ENCODE data around the gene ALOX15.
"Not testable (repeated sequence)": the region's sequence is repeated elsewhere in the genome, so short reads cannot be mapped to it uniquely, and the experiment has no call there.

The ALOX15 gene, protein sequence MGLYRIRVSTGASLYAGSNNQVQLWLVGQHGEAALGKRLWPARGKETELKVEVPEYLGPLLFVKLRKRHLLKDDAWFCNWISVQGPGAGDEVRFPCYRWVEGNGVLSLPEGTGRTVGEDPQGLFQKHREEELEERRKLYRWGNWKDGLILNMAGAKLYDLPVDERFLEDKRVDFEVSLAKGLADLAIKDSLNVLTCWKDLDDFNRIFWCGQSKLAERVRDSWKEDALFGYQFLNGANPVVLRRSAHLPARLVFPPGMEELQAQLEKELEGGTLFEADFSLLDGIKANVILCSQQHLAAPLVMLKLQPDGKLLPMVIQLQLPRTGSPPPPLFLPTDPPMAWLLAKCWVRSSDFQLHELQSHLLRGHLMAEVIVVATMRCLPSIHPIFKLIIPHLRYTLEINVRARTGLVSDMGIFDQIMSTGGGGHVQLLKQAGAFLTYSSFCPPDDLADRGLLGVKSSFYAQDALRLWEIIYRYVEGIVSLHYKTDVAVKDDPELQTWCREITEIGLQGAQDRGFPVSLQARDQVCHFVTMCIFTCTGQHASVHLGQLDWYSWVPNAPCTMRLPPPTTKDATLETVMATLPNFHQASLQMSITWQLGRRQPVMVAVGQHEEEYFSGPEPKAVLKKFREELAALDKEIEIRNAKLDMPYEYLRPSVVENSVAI

DNA sequence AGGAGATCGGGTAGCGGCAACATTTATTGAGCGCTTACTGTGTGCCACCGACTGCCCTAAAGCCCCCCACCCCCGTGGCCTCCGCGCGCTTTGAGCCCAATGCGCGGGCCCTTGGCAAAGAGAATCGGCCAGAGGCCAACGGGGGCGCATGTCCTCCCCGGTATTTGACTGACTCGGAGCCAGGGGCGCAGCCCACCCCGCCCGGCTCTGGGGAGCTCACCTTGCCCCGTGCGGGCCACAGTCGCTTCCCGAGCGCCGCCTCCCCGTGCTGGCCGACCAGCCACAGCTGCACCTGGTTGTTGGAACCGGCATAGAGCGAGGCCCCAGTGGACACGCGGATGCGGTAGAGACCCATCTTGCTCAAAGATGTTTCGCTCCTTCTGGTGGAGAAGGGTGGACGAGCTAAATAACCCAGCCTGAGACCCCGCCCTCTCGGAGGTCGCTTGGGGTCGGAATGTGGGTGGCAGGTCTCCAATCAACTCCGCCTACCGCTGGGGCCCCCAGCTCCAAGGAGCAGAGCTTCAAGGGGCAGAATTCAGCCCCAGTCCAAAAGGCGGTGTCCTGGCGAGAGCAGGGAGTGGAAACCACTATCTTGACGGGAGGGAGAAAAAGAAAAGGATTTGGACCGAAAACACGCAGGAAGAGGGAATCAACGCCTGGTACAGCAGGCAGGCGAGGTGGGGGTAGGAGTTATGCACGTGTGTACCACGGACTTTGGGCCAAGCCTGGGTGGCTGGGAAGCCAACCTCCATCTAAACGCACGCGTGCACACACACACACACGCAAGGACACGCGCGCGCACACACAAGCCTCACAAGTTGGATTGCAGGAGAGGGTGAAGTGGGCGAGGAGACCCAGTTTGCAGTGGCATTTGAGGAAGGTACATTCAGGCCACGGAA is at the start of gene ALOX15:
TSS of gene ALOX15 (minus strand) at position 382 of the 899 bp plus-strand sequence. CDS start at position 355, 27 bp downstream.
- DNase-seq (ENCODE audit: low spot score) = no peak

DNA sequence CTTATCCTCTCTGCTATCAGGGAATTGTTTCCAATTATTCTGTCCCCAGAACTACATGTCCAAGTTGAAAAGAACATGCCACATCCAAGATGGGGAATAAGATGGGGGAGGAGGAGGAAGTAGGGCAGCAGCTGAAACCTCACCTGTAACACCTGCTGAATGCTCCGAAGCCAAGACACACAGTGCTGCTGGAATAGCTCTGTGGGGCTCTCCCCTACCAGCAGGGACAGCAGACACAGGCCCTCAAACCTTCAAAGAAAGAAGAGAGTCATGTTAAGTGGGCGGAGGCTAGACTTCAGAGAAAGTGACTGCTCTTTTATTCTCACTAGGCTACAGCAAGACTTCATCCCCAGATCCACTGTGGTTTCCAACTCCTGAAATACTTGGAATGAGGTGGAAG is 49.3 kb upstream of the ALOX15 start:
- DNase-seq (ENCODE audit: low spot score) = no peak

DNA sequence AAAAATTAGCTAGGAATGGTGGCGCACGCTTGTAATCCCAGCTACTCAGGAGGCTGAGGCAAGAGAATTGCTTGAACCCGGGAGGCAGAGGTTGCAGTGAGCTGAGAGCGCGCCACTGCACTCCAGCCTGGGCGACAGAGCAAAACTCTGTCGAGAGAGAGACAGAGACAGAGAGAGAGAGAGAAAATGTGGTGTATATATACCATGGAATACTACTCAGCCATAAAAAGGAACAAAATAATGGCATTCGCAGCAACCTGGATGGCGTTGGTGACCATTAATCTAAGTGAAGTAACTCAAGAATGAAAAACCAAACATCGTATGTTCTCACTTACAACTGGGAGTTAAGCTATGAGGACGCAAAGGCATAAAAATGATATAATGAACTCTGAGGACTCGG is 48.4 kb upstream of the ALOX15 start:
- not testable (repeated sequence) for DNase-seq (ENCODE audit: low spot score)

DNA sequence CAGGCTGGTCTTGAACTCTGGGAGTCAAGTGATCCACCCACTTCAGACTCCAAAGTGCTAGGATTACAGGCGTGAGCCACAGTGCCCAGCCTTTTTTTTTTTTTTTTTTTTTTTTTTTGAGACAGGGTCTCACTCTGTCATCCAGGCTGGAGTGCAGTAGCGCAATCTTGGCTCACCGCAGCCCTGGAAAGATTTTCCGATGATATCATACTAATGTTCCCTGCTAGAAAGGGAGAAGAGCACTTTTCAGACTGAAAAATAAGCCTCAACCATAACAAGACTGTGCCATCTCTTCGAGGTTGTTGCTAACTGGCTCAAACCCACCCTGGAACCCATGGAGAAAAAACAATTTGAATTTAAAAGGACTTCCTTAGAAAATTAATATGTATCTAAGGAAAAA is 42.3 kb upstream of the ALOX15 start:
- not testable (repeated sequence) for DNase-seq (ENCODE audit: low spot score)

DNA sequence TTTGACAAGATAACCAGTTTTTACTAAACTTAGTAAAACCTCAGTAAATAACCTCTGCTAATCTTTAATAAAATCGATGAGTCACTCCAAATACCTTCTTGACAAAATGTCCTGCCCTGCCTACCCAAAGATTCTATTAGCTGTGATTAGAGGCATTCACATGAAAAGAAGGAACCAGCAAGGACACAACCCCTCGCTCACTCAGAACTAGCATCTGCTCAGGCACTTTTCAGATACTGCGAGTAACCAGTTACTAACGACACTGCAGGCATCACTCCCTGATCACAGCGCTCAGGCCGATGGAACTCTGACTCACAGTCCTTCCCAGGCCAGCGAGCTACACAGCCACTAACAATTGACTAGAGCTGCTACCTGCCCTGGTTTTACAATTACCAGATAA is 38.2 kb upstream of the ALOX15 start:
- DNase-seq (ENCODE audit: low spot score) = no peak

DNA sequence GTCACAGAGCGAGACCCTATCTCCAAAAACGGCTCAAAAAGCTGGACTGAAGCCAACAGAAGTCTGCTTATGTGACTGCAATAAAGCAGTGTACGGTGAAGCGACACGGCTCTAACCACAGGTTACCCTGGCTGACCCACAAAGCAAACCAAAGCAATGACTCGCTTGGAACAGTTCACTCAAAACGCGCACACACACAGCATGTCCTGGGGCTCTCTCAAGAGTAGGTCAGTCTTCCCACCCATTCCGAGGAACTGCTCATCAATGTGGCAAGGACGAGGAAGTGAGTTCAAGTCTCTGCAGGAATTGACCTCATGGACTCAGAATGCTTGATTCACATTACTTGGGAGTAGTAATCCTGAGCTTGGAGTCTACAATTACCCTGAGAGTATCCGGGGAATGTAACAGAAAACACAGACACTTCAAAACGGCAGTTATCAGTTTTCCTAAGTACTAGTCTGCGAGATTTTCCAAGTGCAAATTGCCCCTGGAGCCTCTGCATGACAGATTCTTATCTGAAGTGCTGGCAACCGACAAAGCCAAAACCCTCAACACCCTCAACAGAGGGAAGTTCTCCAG is 37.1 kb upstream of the ALOX15 start:
- DNase-seq (ENCODE audit: low spot score) = no peak

DNA sequence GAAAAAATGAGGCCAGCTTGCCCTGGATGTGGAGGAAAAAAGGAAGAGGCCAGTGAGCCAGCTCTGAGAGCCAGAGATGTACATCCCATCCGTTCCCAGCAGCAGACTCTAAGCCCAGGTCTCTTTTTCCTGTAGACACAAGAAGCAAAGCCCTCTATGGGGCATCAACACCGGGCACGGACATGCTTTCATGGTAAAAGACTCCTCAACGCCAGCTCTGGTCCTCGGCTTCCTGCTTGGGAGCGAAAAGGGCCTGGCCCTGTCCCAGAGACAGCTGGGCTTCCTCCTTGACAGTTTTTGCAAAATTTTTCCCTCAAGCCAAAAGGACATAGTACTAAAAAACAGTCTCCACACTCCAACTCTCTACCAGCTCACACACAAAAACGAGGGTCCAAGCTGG is 35.3 kb upstream of the ALOX15 start:
- DNase-seq (ENCODE audit: low spot score) = no peak

DNA sequence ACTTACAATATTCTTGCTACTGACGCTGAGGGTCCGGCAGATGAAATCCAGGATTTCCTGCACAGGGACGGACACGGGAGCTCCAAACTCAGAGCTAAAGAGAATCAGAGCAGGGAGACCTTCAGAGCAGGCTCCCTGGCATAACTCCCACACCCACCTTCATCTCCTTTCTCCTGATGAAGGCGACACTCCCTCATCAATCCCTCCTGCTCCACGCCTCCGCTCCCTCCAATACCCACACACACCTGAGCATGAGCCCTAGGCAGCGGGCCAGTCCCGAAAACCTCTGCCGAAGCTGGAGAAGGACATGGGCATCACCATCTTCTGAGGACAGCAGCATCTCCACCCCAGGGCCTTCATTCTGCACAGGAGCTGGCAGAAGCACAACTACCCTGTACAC is 34.3 kb upstream of the ALOX15 start:
- no peak for DNase-seq (ENCODE audit: low spot score)

DNA sequence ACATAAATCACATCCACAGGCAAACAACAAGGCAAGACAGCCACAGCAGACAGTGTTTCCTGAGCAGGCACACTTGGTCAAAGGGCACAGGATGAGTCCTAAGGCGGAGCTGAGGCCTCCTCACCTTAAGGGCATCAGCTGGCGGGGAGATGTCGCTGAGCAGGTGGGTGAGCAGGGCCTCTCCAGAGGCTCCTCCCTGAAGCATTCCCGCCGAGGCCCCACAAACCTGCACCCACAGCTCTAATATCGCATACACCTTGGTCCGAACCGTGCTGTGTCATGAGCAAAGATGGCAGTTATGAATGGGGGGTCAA is 33.2 kb upstream of the ALOX15 start:
- no peak for DNase-seq (ENCODE audit: low spot score)

DNA sequence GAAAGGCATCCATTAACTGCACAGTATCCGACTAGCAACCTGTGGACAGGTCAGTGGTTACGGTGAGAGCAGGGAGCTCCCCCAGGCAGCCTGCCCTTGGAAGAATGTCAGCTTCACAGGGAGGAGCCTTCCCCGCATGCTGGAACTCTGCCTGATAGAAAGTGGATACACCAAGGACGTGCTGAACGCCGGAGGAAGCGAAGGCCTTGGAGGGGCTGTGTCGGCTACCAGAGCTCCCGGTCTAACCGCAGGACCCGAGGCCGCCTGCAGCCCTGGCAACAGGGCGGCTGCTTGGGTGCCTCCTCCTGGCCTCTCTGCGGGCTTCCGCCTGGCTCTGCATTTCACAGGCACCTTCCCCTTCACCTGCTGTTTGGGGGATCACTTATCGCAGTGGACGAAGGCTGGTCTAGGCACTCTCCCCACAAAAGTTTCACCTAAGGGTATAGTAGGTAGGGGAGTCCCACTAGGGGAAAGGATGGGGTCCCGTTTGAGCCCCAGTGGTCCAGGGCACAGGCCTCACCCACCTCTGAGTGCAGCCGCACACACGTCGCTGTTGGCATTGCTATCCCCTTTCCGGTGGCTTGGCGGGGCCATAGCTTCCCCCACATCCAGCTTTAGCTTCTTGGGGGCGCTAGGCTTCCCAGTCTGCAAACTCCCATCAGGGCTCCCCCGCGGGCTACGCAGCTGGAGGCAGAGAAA is 32.7 kb upstream of the ALOX15 start:
- DNase-seq (ENCODE audit: low spot score) = no peak

DNA sequence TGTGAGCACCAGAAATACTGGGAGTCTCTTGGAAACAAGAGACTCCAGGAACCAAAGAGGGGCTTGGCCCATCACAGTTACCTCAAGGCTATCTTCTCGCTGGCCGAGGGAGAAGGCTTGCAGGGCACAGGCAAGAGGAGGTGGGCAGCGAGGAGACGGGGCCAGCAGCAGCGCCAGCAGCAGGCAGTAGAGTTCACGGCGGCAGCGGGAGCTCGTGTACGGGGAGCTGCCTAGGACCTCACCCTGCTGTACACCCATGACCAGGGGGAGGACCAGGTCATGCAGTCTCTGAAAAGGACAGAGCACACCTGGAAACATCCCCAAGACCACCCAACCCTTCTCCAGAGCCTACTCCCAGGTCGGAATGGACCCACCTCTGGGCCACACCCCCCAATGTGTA is 31.7 kb upstream of the ALOX15 start:
- DNase-seq (ENCODE audit: low spot score) = no peak

DNA sequence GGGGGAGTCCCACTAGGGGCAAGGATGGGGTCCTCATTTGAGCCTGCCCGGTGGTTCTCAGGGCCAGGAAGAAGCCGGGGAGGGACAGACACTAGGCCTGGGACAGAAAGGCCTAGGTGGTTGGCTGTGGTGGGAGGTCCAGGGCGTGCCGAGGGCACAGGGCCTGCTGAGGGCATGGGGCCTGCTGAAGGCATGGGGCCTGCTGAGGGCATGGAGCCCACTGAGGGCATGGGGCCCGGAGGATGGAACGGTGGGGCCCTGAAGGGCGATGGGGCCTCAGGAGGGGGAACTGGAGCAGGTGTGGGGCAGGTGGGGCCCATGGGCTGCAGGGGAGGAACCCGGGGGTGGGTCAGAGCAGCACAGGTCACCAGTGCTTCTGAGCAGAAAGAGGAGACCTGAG is 31.3 kb upstream of the ALOX15 start:
- no peak for DNase-seq (ENCODE audit: low spot score)

DNA sequence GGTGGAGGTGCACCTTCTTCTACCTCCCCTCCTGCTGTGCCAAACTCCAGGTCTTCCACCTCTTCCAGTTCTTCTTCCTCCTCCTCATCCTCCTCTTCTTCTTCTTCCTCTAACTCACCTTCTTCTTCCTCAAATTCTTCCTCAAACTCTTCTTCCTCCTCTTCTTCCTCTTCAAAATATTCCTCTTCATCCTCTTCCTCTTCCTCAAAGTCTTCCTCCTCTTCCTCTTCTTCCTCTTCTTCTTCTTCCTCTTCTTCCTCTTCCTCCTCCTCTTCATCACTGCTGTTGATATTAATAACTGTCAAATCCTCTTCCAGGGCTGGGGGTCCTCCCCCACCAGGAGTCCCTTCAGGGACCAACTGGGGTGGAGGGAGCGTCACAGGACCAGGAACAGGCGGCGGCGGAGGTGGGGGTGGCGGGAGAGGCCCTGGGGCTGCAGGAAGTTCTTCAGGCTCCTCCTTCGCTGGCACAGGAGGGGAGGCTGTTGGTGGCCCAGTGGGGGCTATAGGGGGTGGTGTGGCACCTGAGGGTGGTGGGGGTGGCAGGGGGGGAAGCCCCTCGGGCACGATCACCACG is 30.7 kb upstream of the ALOX15 start:
- DNase-seq (ENCODE audit: low spot score) = no peak

DNA sequence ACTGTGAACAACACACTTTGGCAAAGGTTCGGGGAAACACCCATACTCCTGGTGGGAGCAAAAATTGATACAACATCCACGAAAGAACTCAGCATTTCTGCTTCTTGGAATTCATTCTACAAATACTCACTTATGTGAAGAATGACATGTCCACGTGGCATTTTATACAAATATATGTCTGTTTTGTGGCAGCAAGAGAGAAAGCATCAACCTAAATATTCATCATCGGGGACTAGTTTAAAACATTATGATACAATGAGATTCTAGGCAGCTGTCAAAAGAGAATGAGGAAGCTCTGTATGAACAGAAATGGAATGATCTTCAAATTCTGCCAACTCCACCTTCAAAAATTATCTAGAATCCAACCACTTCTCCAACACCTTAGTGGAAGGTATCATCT is 25.7 kb upstream of the ALOX15 start:
- no peak for DNase-seq (ENCODE audit: low spot score)

DNA sequence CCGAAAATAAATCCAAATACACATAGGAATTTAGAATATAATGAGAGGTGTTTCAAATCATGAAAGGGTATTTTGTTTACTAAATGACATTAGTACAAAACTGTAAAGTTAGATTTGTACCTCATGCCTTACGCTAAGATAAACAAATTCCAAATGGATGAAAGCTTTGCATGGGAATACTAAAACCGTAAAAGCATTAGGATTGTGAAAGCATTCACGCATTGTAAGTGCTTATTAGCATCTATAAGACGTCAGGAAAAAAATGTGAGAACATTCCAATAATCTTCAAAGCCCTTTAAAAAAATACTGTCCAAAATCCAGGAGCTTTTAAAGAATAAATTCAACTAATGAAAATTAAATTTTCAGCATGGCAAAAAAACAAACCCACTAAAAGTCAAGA is 24.8 kb upstream of the ALOX15 start:
- no peak for DNase-seq (ENCODE audit: low spot score)

DNA sequence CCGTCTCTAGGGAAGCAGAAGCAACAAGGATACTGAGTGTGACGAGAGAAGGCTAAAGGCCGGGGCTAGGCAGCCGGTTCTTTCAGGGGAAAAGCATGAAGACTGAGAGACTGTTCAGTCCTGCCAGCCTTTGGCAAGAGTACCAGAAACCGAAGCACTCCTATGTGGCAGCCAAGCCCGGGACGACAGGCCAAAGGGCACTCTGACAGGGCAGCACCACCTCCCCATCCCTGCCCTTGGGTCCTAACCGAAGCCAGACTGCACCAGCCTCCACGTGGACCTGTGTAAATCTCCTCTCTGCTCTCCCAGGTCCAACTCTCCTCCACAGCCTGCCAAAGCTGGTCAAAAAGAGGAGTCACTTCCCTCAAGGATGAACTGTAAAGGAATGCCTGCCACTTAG is 23.5 kb upstream of the ALOX15 start:
- no peak for DNase-seq (ENCODE audit: low spot score)

DNA sequence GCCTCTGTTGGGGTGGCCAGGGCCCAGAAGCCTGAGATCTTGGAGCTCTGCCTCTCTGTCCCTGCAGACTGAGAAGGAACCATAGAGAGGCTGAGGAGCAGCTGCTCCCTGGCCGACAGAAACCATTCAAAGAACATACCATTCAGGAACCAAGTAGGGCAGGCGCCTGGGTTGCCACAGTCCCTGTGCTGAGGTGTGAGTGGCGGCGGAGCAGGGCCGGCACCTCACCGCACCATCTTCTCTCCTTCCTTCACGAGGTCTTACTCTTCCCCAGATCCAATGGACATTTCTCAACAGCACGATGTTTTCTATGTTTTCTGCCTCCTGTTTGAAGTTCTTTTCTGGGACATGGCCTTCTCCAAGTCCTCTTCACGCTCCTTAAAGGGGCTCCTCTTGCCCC is 22.8 kb upstream of the ALOX15 start:
- no peak for DNase-seq (ENCODE audit: low spot score)

DNA sequence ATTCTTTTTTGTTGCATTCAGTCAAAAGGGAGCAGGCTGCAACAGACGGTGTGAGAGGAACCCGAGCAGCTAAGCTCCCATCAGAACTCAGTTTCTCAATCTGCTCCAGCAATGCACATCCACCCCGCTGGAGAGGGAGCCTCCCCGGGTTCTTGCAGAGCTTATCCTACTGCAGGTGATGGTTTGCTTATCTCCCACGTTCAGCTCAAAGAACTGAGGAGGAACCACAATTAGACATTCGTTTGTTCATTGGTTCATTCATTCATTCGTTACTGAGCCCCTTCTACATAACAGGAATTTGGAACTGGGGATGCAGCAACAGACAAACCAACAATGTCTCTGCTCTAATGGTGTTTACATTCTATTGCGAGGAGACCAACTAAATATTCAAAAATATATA is 22.2 kb upstream of the ALOX15 start:
- no peak for DNase-seq (ENCODE audit: low spot score)

DNA sequence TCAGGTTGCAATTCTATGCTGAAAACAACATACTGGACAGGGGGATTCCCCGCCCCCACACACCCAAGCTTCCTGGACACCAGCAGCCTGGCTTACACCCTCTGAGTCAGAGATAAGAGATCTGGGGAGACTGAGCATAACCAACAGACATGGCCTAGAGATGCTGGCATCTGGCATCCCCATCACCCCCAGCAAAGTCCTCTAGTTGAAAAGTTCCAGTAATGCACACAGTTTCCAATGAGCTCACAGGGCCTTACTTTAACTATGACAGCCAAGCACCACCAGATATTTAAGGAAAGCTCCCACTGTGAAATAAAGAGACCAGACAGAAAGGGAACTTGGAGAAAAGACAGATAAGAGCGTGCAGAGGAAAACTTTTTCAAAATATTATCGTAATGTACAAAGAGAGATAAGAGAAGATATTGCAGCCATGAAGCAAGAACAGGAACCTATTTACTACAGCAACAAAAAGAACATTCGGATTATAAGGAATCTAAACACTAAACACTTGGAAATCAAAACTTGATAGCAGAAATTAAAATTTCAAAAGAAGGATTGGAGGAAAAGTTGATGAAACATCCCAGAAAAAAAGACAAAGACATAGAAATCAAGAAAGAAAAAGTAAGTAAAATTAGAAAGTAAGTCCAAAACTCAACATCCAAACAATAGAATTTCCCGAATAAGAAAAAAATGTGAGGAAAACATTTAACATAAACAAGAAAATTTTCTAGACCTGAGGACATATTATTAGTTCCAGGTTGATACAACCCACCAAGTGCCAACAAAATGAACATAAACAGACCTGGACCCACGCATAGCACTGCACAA is 17.2 kb upstream of the ALOX15 start:
- DNase-seq (ENCODE audit: low spot score) = no peak

DNA sequence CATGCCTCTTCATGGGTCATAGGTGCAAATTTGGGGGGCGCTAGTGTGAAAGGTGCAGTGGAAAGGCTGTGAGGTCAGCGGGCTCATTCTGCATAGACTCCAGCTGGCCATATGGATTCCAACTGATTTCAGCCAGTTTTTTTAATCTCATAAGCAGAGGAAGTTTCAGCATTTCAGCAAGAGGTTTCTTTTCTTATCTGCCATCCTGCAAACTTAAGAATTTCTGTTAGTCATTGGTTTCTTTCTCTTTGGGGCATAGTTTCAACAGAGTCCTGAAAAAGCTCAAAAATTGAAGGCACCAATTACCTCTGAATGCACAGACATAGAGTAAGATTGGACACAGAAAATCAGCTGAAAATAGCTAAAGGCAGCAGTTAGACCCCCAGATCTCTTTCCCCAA is 16.2 kb upstream of the ALOX15 start:
- no peak for DNase-seq (ENCODE audit: low spot score)

DNA sequence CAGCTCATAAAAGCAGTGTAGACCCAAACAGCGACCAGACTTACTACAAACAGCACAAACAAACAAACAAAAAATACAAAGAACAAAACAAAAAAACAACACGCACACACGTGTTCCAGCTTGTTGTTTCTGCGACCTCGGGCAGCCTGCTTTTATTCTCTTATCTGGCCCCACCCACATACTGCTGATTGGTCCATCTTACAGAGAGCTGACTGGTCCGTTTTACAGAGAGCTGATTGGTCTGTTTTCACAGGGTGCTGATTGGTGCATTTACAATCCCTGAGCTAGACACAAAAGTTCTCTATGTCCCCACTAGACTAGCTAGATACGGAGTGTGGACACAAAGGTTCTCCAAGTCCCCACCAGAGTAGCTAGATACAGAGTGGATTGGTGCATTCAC is 14.5 kb upstream of the ALOX15 start:
- not testable (repeated sequence) for DNase-seq (ENCODE audit: low spot score)

Measured in hematopoietic multipotent progenitor cell treated with erythropoietin and hydrocortisone succinate and interleukin-3 and kit ligand, for 15 days (in vitro differentiated cells).